GM12873 (cell line): ENCODE measurements around the gene COMMD1.
A peak's percentile ranks its signal among the peaks of the same experiment; 100 is the strongest.

ENCODE experiments used
- TF ChIP-seq, protein P1 (sequence below): IDR thresholded peaks from 2 replicates; pipeline ENCODE4 v1.5.1; 2012; ENCODE audit warnings: low read depth, mild to moderate bottlenecking, moderate library complexity, low read length, control low read depth; ENCODE audit not compliant: insufficient read depth; ENCODE audit errors: missing control alignments

Gene COMMD1

GRCh38 chr2:62000538-62000937, 95.1 kb downstream of the COMMD1 start:
- TF ChIP-seq, protein P1, sequence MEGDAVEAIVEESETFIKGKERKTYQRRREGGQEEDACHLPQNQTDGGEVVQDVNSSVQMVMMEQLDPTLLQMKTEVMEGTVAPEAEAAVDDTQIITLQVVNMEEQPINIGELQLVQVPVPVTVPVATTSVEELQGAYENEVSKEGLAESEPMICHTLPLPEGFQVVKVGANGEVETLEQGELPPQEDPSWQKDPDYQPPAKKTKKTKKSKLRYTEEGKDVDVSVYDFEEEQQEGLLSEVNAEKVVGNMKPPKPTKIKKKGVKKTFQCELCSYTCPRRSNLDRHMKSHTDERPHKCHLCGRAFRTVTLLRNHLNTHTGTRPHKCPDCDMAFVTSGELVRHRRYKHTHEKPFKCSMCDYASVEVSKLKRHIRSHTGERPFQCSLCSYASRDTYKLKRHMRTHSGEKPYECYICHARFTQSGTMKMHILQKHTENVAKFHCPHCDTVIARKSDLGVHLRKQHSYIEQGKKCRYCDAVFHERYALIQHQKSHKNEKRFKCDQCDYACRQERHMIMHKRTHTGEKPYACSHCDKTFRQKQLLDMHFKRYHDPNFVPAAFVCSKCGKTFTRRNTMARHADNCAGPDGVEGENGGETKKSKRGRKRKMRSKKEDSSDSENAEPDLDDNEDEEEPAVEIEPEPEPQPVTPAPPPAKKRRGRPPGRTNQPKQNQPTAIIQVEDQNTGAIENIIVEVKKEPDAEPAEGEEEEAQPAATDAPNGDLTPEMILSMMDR = no peak

DNA sequence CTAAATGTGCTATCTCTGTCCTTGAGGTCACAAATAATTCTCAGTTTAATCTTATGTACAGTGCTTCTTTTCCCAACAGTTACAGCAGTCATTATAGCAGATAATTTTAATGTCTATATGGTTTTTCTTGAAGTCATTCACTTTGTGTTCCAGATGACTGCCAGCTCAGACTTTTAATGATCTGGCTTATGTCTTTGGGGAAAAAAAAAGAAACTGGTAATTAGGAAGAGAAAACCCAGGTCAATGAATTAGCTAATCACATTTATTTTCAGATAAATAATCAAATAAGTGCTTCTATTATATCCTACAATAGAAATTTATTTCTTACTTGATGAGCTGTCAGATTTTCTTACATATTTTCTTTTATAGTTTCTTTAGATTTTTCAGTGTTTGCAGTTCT, 96.0 kb downstream of the COMMD1 start:
- TF ChIP-seq, protein P1 = no peak

DNA sequence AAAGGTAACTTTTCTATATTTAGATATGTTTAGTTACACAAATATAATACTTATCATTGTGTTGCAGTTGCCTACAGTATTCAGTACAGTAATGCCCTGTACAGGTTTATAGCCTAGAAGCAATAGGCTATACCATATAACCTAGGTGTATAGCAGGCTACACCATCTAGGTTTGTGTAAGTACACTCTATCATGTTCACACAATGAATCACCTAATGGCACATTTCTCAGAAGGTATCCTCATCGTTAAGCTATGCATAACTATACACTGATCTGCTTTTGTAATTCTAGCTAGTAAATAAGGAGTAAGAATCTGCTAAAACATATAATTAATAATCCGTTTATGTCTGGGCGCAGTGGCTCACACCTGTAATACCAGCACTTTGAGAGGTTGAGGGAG, 102.1 kb downstream of the COMMD1 start:
- TF ChIP-seq, protein P1 = no peak

GRCh38 chr2:62010632-62011256, 105.3 kb downstream of the COMMD1 start:
- TF ChIP-seq, protein P1 = no peak

DNA sequence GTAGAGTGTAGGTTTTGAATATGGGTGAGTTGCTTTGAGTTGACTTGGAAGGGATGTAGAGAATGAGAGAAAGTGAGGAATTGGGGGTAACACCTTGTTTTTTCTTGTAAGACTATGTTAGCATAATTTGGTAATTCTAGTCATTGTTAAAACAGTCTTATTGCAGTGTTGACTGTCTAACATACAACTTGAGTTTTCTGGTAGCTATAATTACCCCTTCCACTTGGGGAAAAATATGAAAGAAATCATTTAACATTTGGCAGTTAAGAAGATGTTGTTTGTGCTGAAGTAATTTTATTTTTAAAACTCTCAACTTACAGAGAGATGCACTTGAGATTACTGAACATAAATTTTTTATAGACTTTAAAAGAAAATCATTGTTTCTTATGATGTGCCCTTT, 108.2 kb downstream of the COMMD1 start:
- TF ChIP-seq, protein P1 = no peak

GRCh38 chr2:62014102-62014501, 108.6 kb downstream of the COMMD1 start:
- TF ChIP-seq, protein P1 = peak; percentile 4

DNA sequence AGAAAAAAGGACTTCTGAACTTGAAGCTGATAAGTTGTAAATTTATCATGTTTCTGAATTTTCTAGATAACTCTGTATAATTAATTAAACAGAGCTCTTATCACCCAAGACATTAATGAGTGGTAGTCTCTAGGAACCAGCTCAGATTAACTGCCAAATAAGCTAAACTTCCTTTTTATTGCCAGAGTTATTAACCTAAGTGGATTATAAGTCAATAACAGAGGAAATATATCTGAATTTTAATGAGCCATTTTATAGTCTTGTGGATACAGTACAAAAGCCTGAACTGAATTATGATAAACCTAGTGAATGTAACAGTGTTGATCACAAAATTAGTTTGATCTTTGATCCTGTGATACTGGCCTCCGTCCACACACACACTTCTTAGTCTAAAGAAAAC, 111.5 kb downstream of the COMMD1 start:
- TF ChIP-seq, protein P1 = no peak

DNA sequence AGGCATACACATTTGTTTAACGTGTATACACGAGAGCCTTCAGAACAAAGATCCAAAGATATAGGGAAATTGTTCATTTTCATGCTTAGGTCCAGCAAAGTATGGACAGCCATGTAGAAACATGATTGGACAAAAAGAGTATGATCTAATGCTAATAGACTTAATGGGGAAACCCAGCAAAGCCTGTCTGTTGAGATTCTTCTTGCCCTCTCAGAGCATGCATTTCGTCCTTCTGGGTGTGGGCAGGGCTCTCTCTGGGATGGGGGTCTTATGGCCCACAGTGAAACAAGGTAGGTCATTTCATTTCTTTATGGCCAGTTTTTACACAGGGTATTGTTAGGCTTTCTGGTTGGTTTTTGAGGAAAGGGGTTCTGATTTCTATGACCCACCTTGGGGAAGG, 124.4 kb downstream of the COMMD1 start:
- TF ChIP-seq, protein P1 = no peak
